22Rv1 (cell line): ENCODE results near the gene CNIH2.

Source experiments
- H3K27ac ChIP-seq: fragments of 450-650 bp; 2 replicates; pipeline ENCODE4 v1.5.1; 2017
- CTCF ChIP-seq: fragments of 450-650 bp; IDR thresholded peaks from 2 replicates; pipeline ENCODE4 v1.5.1; 2017; ENCODE audit warnings: mild to moderate bottlenecking
- ZFX ChIP-seq: fragments of 450-650 bp; IDR thresholded peaks from 2 replicates; pipeline ENCODE4 v1.6.1; 2017; ENCODE audit warnings: antibody characterized with exemption, borderline replicate concordance

CNIH2 gene

GRCh38 chr11:66278363-66279091 is 552 bp downstream of the CNIH2 start:
- TF ChIP-seq CTCF (no peak), ZFX (no peak)

GRCh38 chr11:66279092-66279734 is 1.2 kb downstream of the CNIH2 start:
- H3K27ac ChIP-seq, result 0 out of 2 replicates have a peak overlapping the region, but pooled peaks have one; percentile 77
- TF ChIP-seq CTCF (no peak), ZFX (no peak)

More at GRCh38 chr11:66278363-66279091, 552 bp downstream of the CNIH2 start:
- H3K27ac ChIP-seq, result peak overlapping the region; percentile 77

GRCh38 chr11:66280428-66280827 is 2.5 kb downstream of the CNIH2 start:
- TF ChIP-seq ZFX (no peak), CTCF (no peak)
- no peak overlapping the region for H3K27ac ChIP-seq

- H3K27ac ChIP-seq, result peak overlapping the region; percentile 29; the same call in 1 of the 2 replicates
Measured at GRCh38 chr11:66281001-66281400, 3.0 kb downstream of the CNIH2 start.

GRCh38 chr11:66281776-66282467 is 3.9 kb downstream of the CNIH2 start:
- no peak for TF ChIP-seq CTCF
- TF ChIP-seq ZFX, result no peak
- peak overlapping the region; percentile 29 for H3K27ac ChIP-seq

More at GRCh38 chr11:66281001-66281400, 3.0 kb downstream of the CNIH2 start:
- no peak for TF ChIP-seq ZFX
- no peak for TF ChIP-seq CTCF

GRCh38 chr11:66282468-66283455 is 4.8 kb downstream of the CNIH2 start:
- TF ChIP-seq ZFX (no peak), CTCF (peak; percentile 98)
- peak overlapping the region; percentile 40; the same call in 1 of the 2 replicates for H3K27ac ChIP-seq
